K562 (cell line): ENCODE measurements around the gene SLC30A3.

Source experiments
- BRD9 ChIP-seq: fragments of 450-650 bp; IDR thresholded peaks from 2 replicates; pipeline ENCODE4 v1.6.1; 2018; ENCODE audit warnings: low read depth; ENCODE audit not compliant: partially characterized antibody
- SREBF1 ChIP-seq: fragments of 150-350 bp; IDR thresholded peaks from 2 replicates; pipeline ENCODE4 v1.6.1; 2014; ENCODE audit warnings: antibody characterized with exemption, low read depth, low read length, borderline replicate concordance
- TF ChIP-seq, protein P1 (sequence below), 3 experiments: IDR thresholded peaks in 2 of 3; conservative IDR thresholded peaks in 1 of 3; 2 replicates each; pipeline ENCODE4 v1.5.1; 2011 to 2012; ENCODE audit warnings: low read length in 3 of 3, mild to moderate bottlenecking in 3 of 3, control low read depth in 2 of 3, improper control_type of control experiment in 1 of 3, inconsistent platforms in 1 of 3, low read depth in 1 of 3, mixed read lengths in 1 of 3, moderate library complexity in 1 of 3; ENCODE audit not compliant: insufficient read depth in 2 of 3

GRCh38 chr2:27261926-27262298 is 935 bp downstream of the SLC30A3 start:
- TF ChIP-seq SREBF1 (no peak), BRD9 (no peak)
- TF ChIP-seq, protein P1, sequence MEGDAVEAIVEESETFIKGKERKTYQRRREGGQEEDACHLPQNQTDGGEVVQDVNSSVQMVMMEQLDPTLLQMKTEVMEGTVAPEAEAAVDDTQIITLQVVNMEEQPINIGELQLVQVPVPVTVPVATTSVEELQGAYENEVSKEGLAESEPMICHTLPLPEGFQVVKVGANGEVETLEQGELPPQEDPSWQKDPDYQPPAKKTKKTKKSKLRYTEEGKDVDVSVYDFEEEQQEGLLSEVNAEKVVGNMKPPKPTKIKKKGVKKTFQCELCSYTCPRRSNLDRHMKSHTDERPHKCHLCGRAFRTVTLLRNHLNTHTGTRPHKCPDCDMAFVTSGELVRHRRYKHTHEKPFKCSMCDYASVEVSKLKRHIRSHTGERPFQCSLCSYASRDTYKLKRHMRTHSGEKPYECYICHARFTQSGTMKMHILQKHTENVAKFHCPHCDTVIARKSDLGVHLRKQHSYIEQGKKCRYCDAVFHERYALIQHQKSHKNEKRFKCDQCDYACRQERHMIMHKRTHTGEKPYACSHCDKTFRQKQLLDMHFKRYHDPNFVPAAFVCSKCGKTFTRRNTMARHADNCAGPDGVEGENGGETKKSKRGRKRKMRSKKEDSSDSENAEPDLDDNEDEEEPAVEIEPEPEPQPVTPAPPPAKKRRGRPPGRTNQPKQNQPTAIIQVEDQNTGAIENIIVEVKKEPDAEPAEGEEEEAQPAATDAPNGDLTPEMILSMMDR (IDR thresholded peaks at IDR 0.05 in 2 of 3, conservative IDR thresholded peaks at IDR 0.05 in 1 of 3; ENCODE audit: insufficient read depth in 2 of 3, low read depth in 1 of 3, low read length in 3 of 3) = no peak
